Activated T-cell treated with anti-CD3 and anti-CD28 coated beads, Interleukin-2, amount 50 U/mL, for 24 hours (primary cell): ENCODE results near the gene XPOT.

Experiments used
- DNase-seq: peaks from one replicate; pipeline ENCODE4 v3.0.0-alpha.2; 2020
- H3K27ac Mint-ChIP-seq: 2 replicates; pipeline ENCODE4 v1.8.0; 2020; ENCODE audit warnings: mild to moderate bottlenecking, mixed read lengths
- H3K27me3 Mint-ChIP-seq: 2 replicates; pipeline ENCODE4 v1.8.0; 2020; ENCODE audit warnings: mixed read lengths
- H3K36me3 Mint-ChIP-seq: 2 replicates; pipeline ENCODE4 v1.8.0; 2020; ENCODE audit warnings: low read depth, mixed read lengths
- H3K4me1 Mint-ChIP-seq: 2 replicates; pipeline ENCODE4 v1.8.0; 2020; ENCODE audit warnings: low read depth, mixed read lengths
- H3K4me3 Mint-ChIP-seq: 2 replicates; pipeline ENCODE4 v1.8.0; 2020; ENCODE audit warnings: mild to moderate bottlenecking, moderate library complexity, mixed read lengths
- H3K9me3 Mint-ChIP-seq: 2 replicates; pipeline ENCODE4 v1.8.0; 2020; ENCODE audit warnings: mixed read lengths

The XPOT gene

DNA sequence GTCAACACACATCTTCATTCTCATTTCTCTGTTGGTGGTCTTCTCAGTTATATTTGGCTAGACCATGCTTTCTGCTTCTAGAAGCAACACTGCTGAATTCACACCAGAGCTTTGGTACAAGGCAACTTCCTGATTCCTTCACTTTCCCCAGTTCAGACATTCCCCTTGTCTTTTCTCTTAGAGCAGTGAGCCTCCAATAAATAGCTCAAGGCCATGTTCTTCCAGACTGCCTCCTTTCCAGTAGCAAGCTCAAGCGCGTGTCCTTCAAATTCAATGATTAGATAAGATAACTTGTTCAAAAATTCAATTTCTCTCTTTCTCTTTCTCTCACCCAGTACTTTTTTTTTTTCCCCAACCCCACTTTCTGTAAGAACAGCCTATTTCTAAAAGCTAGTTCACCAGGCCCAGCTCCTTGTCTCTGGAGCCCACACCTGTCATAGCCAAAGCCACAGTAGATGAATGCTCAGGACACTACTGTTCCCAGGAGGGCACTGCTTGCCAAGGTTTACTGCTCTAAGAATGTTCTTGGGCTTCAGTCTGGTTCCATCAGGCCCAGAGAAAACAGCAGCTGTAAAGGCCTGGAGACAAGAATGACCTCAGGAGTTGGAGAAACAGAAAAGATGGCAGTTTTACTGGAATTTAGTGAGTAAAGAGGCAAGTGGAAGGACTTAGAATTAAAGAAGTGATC, 65.4 kb downstream of the XPOT start:
- H3K4me1 Mint-ChIP-seq, result no peaks in the 10 kb centered on the region
- no peaks in the 10 kb centered on the region for H3K27me3 Mint-ChIP-seq
- no peak overlapping the region for H3K27ac Mint-ChIP-seq
- no peak overlapping the region for H3K4me3 Mint-ChIP-seq
- peaks cover 83% of the 10 kb centered on the region for H3K36me3 Mint-ChIP-seq
- no peak for DNase-seq
- H3K9me3 Mint-ChIP-seq, result no peaks in the 10 kb centered on the region

DNA sequence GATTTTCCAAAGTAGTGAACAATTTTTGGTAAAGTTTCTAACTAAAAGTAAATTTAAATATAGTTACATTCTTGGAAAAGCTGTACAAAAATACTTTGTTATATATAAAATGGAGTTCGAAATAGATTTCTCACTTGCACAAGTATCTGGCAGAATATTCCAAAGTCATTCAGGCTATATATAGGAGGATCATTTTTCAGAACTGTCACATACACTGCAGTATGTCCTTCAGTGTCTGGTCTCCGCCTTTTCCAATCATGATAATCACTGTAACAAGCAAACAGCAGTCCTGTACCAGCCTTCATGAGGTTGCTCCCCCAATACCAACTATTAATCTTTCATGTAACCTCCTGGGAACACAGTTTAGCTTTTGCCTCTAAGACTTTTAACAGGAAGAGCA, 66.3 kb downstream of the XPOT start:
- Mint-ChIP-seq H3K9me3 (peaks cover 4% of the 10 kb centered on the region), H3K27ac (no peak overlapping the region), H3K4me1 (no peaks in the 10 kb centered on the region), H3K27me3 (no peaks in the 10 kb centered on the region), H3K4me3 (no peak overlapping the region), H3K36me3 (peaks cover 83% of the 10 kb centered on the region)
- DNase-seq, result no peak

DNA sequence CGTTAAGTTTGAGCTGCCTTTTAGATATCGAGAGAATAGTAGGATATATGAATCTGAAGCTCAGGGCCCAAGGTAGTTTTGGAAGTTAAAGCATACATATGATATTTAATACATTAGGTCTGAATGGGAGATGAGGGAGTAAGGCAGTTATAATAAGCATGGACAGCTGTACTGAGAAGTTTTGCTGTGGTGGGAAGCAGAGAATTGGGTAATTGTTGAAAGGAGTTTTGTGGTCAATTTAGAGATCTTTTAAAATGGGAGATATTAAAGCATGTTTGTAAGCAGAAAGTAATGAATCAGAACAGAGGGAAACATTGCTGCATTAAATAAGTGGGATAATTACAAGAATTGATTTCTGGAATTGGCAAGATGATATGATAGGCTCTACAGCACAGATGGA, 69.0 kb downstream of the XPOT start:
- Mint-ChIP-seq H3K4me3 (no peak overlapping the region), H3K36me3 (peaks cover 86% of the 10 kb centered on the region), H3K27me3 (no peaks in the 10 kb centered on the region), H3K4me1 (peaks cover 2% of the 10 kb centered on the region), H3K27ac (no peak overlapping the region), H3K9me3 (peaks cover 18% of the 10 kb centered on the region)
- no peak for DNase-seq

DNA sequence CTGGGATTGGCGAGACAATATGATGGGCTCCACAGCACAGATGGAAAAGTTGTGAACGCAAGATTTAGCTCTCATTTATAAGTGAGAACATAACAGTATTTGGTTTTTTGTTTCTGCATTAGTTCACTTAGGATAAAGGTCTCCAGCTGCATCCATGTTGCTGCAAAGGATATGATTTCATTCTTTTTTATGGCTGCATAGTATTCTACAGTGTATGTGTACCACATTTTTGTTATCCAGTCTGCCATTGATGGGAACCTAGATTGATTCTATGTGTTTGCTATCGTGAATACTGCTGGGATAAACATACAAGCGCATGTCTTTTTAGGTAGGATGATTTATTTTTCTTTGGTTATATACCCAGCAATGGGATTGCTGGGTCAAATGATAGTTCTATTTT, 71.3 kb downstream of the XPOT start:
- H3K27ac Mint-ChIP-seq, result no peak overlapping the region
- peaks cover 87% of the 10 kb centered on the region for H3K36me3 Mint-ChIP-seq
- peaks cover 4% of the 10 kb centered on the region for H3K4me1 Mint-ChIP-seq

DNA sequence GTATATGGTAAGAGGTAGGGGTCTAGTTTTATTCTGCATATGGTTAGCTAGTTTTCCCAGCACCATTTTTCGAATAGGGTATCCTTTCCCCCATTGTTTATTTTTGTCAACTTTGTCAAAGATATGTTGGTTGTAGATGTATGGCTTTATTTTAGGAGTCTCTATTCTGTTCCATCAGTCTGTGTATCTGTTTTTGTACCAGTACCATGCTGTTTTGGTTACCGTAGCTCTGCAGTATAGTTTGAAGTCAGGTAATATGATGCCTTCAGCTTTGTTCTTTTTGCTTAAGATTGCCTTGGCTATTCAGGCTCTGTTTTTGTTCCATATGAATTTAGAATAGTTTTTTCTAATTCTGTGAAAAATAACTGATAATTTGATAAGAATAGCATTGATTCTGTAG, 72.7 kb downstream of the XPOT start:
- Mint-ChIP-seq H3K4me1 (peaks cover 4% of the 10 kb centered on the region), H3K4me3 (no peak overlapping the region), H3K36me3 (peaks cover 81% of the 10 kb centered on the region), H3K9me3 (peaks cover 18% of the 10 kb centered on the region), H3K27ac (no peak overlapping the region), H3K27me3 (no peaks in the 10 kb centered on the region)
- no peak for DNase-seq

More for the DNA sequence above, 71.3 kb downstream of the XPOT start:
- no peak for DNase-seq
- H3K4me3 Mint-ChIP-seq, result no peak overlapping the region
- H3K9me3 Mint-ChIP-seq, result peaks cover 18% of the 10 kb centered on the region
- H3K27me3 Mint-ChIP-seq, result no peaks in the 10 kb centered on the region

DNA sequence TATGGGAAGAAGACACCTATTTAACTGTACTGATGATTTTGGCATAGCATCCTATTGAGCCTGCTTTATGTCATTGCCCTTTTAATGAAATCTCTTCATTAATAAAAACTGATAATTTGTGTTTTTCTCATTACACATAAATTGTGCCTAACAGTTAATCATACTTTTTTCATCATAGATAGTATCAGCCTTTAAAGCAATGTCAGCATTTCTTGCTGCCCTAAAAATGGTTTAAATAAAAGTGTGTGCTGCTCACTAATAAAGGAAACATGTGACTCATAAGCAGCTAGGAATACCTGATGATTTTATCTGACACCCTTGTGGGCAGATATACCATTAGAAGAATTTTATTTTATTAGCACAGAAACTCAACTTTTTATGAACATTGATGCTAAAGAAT, 74.5 kb downstream of the XPOT start:
- Mint-ChIP-seq H3K4me1 (peaks cover 4% of the 10 kb centered on the region), H3K36me3 (peaks cover 81% of the 10 kb centered on the region), H3K9me3 (peaks cover 18% of the 10 kb centered on the region), H3K27ac (no peak overlapping the region), H3K4me3 (no peak overlapping the region), H3K27me3 (no peaks in the 10 kb centered on the region)
- DNase-seq, result no peak

- Mint-ChIP-seq H3K9me3 (peaks cover 17% of the 10 kb centered on the region), H3K4me3 (no peak overlapping the region), H3K27me3 (no peaks in the 10 kb centered on the region), H3K4me1 (peaks cover 4% of the 10 kb centered on the region), H3K36me3 (peaks cover 77% of the 10 kb centered on the region), H3K27ac (no peak overlapping the region)
- DNase-seq, result no peak
Observed at GRCh38 chr12:64480148-64480547, 76.0 kb downstream of the XPOT start.

DNA sequence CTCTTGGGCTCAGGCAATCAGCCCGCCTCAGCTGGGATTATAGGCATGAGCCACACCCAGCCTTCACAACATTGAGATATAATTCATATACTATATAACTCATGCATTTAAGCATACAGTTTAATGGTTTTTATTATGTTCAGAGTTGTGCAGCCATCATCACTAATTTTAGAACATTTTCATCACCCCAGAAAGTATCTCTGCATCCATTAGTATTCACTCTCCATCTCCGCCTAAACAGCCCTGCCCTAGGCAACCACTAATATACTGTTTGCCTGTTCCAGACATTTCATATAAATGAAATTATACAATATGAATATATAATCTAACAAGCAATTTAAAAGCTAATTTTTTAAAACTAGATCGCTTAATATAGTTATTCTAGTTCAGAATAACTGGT, 82.5 kb downstream of the XPOT start:
- peaks cover 8% of the 10 kb centered on the region for H3K4me1 Mint-ChIP-seq
- H3K27me3 Mint-ChIP-seq, result no peaks in the 10 kb centered on the region
- no peak overlapping the region for H3K4me3 Mint-ChIP-seq
- no peak for DNase-seq
- H3K27ac Mint-ChIP-seq, result no peak overlapping the region
- H3K36me3 Mint-ChIP-seq, result peaks cover 79% of the 10 kb centered on the region
- H3K9me3 Mint-ChIP-seq, result no peaks in the 10 kb centered on the region

- DNase-seq, result no peak
- H3K27ac Mint-ChIP-seq, result no peak overlapping the region
- no peaks in the 10 kb centered on the region for H3K27me3 Mint-ChIP-seq
- peaks cover 21% of the 10 kb centered on the region for H3K4me1 Mint-ChIP-seq
- H3K36me3 Mint-ChIP-seq, result peaks cover 78% of the 10 kb centered on the region
- H3K4me3 Mint-ChIP-seq, result no peak overlapping the region
- H3K9me3 Mint-ChIP-seq, result no peaks in the 10 kb centered on the region
Observed at GRCh38 chr12:64491718-64492117, 87.5 kb downstream of the XPOT start.

DNA sequence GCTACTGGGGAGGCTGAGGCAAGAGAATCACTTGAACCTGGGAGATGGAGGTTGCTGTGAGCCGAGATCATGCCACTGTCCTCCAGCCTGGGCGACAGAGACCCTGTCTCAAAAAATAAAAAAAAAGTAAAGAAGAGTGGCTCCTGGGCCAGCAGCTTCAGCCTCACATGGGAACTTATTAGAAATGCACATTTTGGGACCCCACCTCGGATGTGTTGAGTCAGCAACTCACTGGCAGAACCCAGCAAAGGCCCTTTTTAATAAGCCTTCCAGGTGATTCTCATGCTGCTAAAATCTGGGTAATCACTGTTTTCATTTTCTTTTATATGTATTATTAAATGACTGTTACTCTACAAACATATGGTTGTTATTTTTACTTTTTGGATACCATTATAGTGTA, 89.3 kb downstream of the XPOT start:
- Mint-ChIP-seq H3K36me3 (peaks cover 85% of the 10 kb centered on the region), H3K4me1 (peaks cover 30% of the 10 kb centered on the region), H3K4me3 (no peak overlapping the region), H3K27me3 (no peaks in the 10 kb centered on the region), H3K9me3 (no peaks in the 10 kb centered on the region), H3K27ac (no peak overlapping the region)
- no peak for DNase-seq

DNA sequence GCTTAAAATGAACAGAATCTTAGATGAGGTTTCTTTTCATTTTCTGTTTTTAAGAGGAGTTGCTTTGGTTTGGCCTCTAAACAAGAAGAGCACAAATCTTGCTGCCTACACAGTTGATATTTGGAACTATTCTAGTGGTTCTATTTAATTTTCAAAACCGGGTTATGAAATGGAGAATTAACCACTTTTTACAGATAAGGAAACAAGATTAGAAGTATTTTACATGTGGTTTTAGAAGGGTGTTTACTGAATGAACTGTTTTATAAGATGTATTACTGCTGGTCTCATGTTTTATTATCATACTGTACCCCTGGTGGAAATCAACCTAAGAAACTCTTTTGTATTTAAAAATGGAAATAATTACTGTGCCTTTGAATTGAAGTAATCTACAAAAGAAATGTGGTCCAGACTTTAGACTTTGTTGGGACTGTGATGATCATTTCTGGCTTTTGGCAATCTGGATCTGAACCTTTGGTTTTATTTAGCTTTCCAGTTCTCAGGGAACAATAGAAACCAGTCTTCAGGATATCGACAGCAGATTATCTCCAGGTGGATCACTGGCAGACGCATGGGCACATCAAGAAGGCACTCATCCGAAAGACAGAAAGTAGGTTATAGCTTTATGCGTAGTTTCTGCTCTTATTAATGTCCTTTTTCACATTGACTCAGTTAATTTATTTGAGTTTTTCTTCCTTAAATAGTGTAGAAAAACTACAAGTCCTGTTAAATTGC, 91.0 kb downstream of the XPOT start:
- H3K4me3 Mint-ChIP-seq, result no peak overlapping the region
- H3K9me3 Mint-ChIP-seq, result no peaks in the 10 kb centered on the region
- peaks cover 25% of the 10 kb centered on the region for H3K4me1 Mint-ChIP-seq
- DNase-seq, result no peak
- H3K36me3 Mint-ChIP-seq, result peaks cover 89% of the 10 kb centered on the region
- no peaks in the 10 kb centered on the region for H3K27me3 Mint-ChIP-seq
- peak overlapping the region; percentile 22 for H3K27ac Mint-ChIP-seq

DNA sequence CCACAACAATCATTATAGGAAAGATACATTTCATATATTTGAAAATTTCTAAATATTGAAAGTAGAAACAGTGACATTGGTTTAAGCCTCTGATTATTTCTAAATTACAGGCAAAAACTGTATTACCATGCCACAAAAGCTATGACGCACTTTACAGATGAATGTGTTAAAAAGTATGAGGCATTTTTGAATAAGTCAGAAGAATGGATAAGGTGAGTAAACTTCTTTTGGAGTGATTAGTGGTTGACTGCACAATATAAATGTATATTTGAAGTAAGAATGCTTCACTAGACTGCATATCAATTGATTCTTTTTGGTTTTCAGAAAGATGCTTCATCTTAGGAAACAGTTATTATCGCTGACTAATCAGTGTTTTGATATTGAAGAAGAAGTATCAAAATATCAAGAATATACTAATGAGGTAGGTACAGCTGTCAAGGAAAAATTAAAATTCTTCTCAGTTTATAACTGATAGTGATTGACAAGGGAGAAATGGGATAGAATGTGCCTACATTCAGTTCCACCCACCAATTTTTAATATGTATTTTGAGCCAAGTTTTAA, 92.7 kb downstream of the XPOT start:
- H3K36me3 Mint-ChIP-seq, result peaks cover 91% of the 10 kb centered on the region
- peaks cover 21% of the 10 kb centered on the region for H3K4me1 Mint-ChIP-seq
- H3K4me3 Mint-ChIP-seq, result no peak overlapping the region
- H3K9me3 Mint-ChIP-seq, result no peaks in the 10 kb centered on the region
- DNase-seq, result no peak
- H3K27me3 Mint-ChIP-seq, result no peaks in the 10 kb centered on the region
- H3K27ac Mint-ChIP-seq, result peak overlapping the region; percentile 81

- Mint-ChIP-seq H3K27ac (peak overlapping the region; percentile 81), H3K9me3 (no peaks in the 10 kb centered on the region), H3K4me1 (peaks cover 19% of the 10 kb centered on the region), H3K27me3 (no peaks in the 10 kb centered on the region), H3K36me3 (peaks cover 88% of the 10 kb centered on the region), H3K4me3 (no peak overlapping the region)
- DNase-seq, result no peak
Observed at GRCh38 chr12:64497484-64497883, 93.3 kb downstream of the XPOT start.

DNA sequence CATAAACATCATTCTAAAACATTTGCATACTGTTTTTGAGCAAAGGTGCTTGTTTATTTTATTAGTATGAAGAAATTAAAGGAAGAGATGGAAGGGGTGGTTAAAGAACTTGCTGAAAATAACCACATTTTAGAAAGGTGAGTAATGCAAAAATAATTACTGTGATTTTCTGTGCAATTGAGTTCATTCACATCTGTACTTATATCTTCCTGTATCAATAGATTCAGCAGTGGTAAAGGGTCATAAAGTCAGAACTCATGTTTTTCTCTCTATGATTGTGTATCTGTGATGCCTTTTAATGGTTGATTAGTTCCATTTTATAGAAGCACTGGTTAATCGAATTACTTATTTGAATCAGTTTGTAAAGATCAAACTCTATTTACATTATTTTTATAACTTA, 93.7 kb downstream of the XPOT start:
- Mint-ChIP-seq H3K9me3 (no peaks in the 10 kb centered on the region), H3K4me1 (peaks cover 19% of the 10 kb centered on the region), H3K27ac (peak overlapping the region; percentile 81), H3K4me3 (no peak overlapping the region), H3K27me3 (no peaks in the 10 kb centered on the region), H3K36me3 (peaks cover 88% of the 10 kb centered on the region)
- no peak for DNase-seq

GRCh38 chr12:64500394-64500793, 96.2 kb downstream of the XPOT start:
- no peak overlapping the region for H3K4me3 Mint-ChIP-seq
- H3K27ac Mint-ChIP-seq, result no peak overlapping the region
- no peaks in the 10 kb centered on the region for H3K27me3 Mint-ChIP-seq
- H3K9me3 Mint-ChIP-seq, result no peaks in the 10 kb centered on the region
- peaks cover 10% of the 10 kb centered on the region for H3K4me1 Mint-ChIP-seq
- peaks cover 66% of the 10 kb centered on the region for H3K36me3 Mint-ChIP-seq
- no peak for DNase-seq
